Right atrium auricular region (tissue), 2 donors: Measurements from ENCODE around the gene TUBB4A. TPM values are rescaled to one million over a fixed set of nuclear protein-coding genes. Genes with fewer than 3 reads are reported as not detected.
"Not testable (repeated sequence)": the region's sequence is repeated elsewhere in the genome, so short reads cannot be mapped to it uniquely, and the experiment has no call there.

Experiments used
- DNase-seq: peaks from one replicate; pipeline ENCODE4 v3.0.0-alpha.2; 2019; ENCODE audit warnings: low spot score
- H3K27ac ChIP-seq, 2 donors: fragments of 200-600 bp; sonication (generic); 1 replicate in 1 of 2; 2 replicates in 1 of 2; pipeline ENCODE4 v1.5.1; 2016 to 2019
- H3K27me3 ChIP-seq, 2 donors: fragments of 200-600 bp; sonication (generic); one replicate each; pipeline versions ENCODE4 v1.5.1 to v1.6.0; 2017 to 2019
- H3K36me3 ChIP-seq: fragments of 200-600 bp; sonication (generic); one replicate; pipeline ENCODE4 v1.5.1; 2016
- H3K4me1 ChIP-seq, 2 donors: fragments of 200-600 bp; sonication (generic); one replicate each; pipeline versions ENCODE4 v1.5.1 to v1.6.0; 2017 to 2019
- H3K4me3 ChIP-seq, 2 donors: fragments of 200-600 bp; sonication (generic); 1 replicate in 1 of 2; 2 replicates in 1 of 2; pipeline ENCODE4 v1.5.1; 2017 to 2019; ENCODE audit warnings: mild to moderate bottlenecking in 1 of 2, moderate library complexity in 1 of 2
- H3K9me3 ChIP-seq, 2 donors: fragments of 200-600 bp; sonication (generic); one replicate each; pipeline ENCODE4 v1.5.1; 2019
- total RNA-seq, 2 donors: library from RNA; depleted of rRNA; stranded (reverse); fragments of >200 nt; gene quantifications; one replicate each; pipeline ENCODE4 v1.1.0, GENCODE V29; 2016
- TF ChIP-seq, protein P1 (sequence below), 2 donors: fragments of 200-600 bp; sonication (generic); IDR thresholded peaks; one replicate each; pipeline ENCODE4 v1.5.1; 2019; ENCODE audit warnings: antibody characterized with exemption in 2 of 2

TUBB4A gene
- total RNA-seq, 2 donors from 2014 or later: 0.83 to 2.3 TPM

DNA sequence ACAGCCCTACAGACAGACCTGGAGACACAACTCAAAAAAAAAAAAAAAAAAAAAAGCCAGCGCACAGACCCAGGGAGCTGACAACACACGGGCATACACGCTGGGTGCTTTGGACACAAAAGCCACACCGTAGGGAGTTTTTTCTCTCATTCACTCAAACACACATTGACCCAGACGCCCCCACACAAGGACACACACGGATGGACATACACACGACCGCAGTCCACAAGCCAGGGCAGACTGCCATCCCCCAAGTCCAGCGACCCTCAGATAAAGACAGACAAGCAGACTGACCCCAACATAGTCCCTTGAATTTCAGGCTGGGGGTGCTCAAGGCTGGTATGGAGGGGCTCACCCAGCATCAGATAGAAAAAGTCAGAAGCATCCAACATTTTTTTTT, 12.0 kb upstream of the TUBB4A start:
- TF ChIP-seq, protein P1, sequence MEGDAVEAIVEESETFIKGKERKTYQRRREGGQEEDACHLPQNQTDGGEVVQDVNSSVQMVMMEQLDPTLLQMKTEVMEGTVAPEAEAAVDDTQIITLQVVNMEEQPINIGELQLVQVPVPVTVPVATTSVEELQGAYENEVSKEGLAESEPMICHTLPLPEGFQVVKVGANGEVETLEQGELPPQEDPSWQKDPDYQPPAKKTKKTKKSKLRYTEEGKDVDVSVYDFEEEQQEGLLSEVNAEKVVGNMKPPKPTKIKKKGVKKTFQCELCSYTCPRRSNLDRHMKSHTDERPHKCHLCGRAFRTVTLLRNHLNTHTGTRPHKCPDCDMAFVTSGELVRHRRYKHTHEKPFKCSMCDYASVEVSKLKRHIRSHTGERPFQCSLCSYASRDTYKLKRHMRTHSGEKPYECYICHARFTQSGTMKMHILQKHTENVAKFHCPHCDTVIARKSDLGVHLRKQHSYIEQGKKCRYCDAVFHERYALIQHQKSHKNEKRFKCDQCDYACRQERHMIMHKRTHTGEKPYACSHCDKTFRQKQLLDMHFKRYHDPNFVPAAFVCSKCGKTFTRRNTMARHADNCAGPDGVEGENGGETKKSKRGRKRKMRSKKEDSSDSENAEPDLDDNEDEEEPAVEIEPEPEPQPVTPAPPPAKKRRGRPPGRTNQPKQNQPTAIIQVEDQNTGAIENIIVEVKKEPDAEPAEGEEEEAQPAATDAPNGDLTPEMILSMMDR (IDR thresholded peaks at IDR 0.05): no peak
- DNase-seq: no peak

GRCh38 chr19:6510618-6511017, 8.5 kb upstream of the TUBB4A start:
- no peak overlapping the region for H3K27ac ChIP-seq
- H3K36me3 ChIP-seq: no peaks in the 10 kb centered on the region
- no peaks in the 10 kb centered on the region for H3K9me3 ChIP-seq
- TF ChIP-seq, protein P1 (IDR thresholded peaks at IDR 0.05): no peak
- no peaks in the 10 kb centered on the region for H3K4me1 ChIP-seq
- no peaks in the 10 kb centered on the region for H3K27me3 ChIP-seq
- DNase-seq: no peak
- H3K4me3 ChIP-seq: no peak overlapping the region

More for the DNA sequence above, 12.0 kb upstream of the TUBB4A start:
- Histone ChIP-seq H3K9me3 (no peaks in the 10 kb centered on the region), H3K36me3 (no peaks in the 10 kb centered on the region), H3K27ac (no peak overlapping the region), H3K27me3 (no peaks in the 10 kb centered on the region), H3K4me1 (peaks cover 0 to 14% of the 10 kb centered on the region in 2 donors), H3K4me3 (no peak overlapping the region)

GRCh38 chr19:6509118-6509971, 7.2 kb upstream of the TUBB4A start:
- no peaks in the 10 kb centered on the region for H3K4me1 ChIP-seq
- H3K36me3 ChIP-seq: no peaks in the 10 kb centered on the region
- H3K27me3 ChIP-seq: no peaks in the 10 kb centered on the region
- no peaks in the 10 kb centered on the region for H3K9me3 ChIP-seq
- TF ChIP-seq, protein P1 (IDR thresholded peaks at IDR 0.05): no peak
- H3K4me3 ChIP-seq: no peak overlapping the region
- DNase-seq: no peak
- no peak overlapping the region for H3K27ac ChIP-seq

- H3K27ac ChIP-seq, H3K4me3 ChIP-seq, H3K36me3 ChIP-seq, H3K27me3 ChIP-seq, H3K9me3 ChIP-seq, DNase-seq, H3K4me1 ChIP-seq: not testable (repeated sequence)
Measured at GRCh38 chr19:6508028-6508771, 6.1 kb upstream of the TUBB4A start.

- peaks cover 0 to 14% of the 10 kb centered on the region in 2 donors for H3K4me1 ChIP-seq
- DNase-seq: no peak
- H3K36me3 ChIP-seq: no peaks in the 10 kb centered on the region
- peaks cover 0 to 12% of the 10 kb centered on the region in 2 donors for H3K27me3 ChIP-seq
- no peak overlapping the region for H3K4me3 ChIP-seq
- no peaks in the 10 kb centered on the region for H3K9me3 ChIP-seq
- TF ChIP-seq, protein P1 (IDR thresholded peaks at IDR 0.05): no peak
- H3K27ac ChIP-seq: no peak overlapping the region
Measured at GRCh38 chr19:6503407-6504201, 1.5 kb upstream of the TUBB4A start.
